ENCODE measurements around the gene TCAIM.

GRCh38 chr3:44434834-44435510 is 96.4 kb downstream of the TCAIM start:
- no peak for TF ChIP-seq CTCF (IDR thresholded peaks at IDR 0.05)
- TF ChIP-seq POLR2A (IDR thresholded peaks at IDR 0.05), result no peak

Measured in thyroid gland (tissue), 4 donors.